GM18519 (cell line): ENCODE measurements around the gene RHOB.
"Not testable (repeated sequence)": the region's sequence is repeated elsewhere in the genome, so short reads cannot be mapped to it uniquely, and the experiment has no call there.

Experiments used
- ATAC-seq: cut with Tn5 transposase; IDR thresholded peaks from one replicate; pipeline ENCODE4 v1.9.1; 2021; ENCODE audit warnings: mild to moderate bottlenecking, moderate library complexity; ENCODE audit not compliant: unreplicated experiment, low FRiP score

RHOB gene

GRCh38 chr2:20446917-20447436 lies at the start of gene RHOB:
RHOB (plus strand) TSS chr2:20447074; CDS start chr2:20447466, 392 bp downstream.
- peak; percentile 98 for ATAC-seq

GRCh38 chr2:20397811-20398447 lies 48.9 kb upstream of the RHOB start:
- no peak for ATAC-seq

GRCh38 chr2:20398956-20399567 lies 47.8 kb upstream of the RHOB start:
- no peak for ATAC-seq

GRCh38 chr2:20400306-20400705 lies 46.6 kb upstream of the RHOB start:
- ATAC-seq: no peak

DNA sequence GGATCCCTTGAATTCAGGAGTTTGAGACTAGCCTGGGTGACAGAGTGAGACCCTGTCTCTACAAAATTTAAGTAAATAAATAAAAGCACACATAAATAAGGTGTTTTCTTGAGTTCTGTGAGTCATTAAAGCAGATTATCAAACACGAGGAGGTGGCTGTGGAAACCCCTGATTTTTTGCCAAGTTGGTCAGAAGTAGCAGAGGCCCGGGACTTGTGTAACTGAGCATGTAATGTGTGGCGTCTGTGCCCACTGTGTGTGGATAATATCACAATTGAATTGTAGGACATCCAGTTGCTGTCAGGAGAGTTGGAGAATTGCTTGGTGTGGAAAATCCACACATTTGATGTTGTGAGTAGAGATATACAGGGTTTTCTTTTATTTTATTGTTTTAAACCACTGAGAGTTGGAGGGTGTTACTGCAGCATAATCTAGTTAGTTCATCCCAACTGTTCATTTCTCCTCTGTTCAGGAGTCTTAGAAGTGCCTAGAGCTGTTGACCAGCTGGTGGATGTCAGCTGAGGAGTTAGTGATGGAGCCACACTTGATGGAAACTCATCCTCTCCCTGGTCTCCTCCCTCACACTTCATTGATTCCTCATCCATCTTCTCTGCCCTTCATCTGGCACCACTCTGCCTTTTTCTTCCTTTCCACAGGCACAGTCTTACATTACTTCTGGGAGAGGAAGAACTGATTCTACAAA lies 45.9 kb upstream of the RHOB start:
- ATAC-seq: no peak

- ATAC-seq: no peak
Observed at GRCh38 chr2:20401489-20401835, 45.4 kb upstream of the RHOB start.

DNA sequence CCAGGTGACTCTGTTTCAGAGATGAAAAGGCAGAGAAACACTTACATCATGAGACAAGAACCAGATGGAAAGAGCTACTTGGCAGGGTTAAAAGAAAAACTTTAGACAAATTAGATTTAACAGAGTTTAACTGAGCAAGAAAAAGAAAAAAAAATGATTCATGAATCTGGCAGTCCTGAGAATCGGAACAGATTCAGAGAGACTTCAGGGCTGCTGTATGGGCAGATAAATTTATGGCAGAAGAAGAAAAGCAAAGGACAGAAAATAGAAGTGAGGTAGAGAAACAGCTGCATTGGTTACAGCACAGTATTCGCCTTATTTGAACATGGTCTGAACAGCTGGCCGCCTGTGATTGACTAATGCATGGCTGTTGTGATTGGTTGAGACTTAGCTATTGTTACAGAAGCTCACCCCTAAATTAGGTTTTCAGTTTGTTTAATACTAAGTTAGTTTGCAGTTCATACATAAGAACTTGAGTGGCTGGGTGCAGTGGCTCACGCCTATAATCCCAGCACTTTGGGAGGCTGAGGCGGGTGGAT lies 43.0 kb upstream of the RHOB start:
- ATAC-seq: no peak

- ATAC-seq: no peak
Observed at GRCh38 chr2:20404950-20405349, 41.9 kb upstream of the RHOB start.

DNA sequence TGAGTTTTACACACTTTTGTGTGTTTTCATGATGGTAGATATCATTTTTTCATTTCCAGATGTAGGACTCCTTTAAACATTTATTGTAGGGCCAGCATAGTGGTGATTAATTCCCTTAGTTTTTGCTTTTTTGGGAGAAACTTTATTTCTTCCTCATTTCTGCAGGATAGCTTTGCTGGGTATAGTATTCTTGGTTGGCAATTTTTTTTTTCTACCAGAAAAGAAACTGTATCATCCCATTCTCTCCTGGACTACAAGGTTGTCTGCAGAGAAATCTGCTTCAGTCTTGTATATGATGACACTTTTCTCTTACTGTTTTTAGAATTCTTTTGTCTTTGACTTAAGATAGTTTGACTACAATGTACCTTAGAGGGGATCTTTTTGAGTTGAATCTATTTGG lies 37.8 kb upstream of the RHOB start:
- ATAC-seq: no peak

GRCh38 chr2:20410556-20411277 lies 36.2 kb upstream of the RHOB start:
- ATAC-seq: no peak

DNA sequence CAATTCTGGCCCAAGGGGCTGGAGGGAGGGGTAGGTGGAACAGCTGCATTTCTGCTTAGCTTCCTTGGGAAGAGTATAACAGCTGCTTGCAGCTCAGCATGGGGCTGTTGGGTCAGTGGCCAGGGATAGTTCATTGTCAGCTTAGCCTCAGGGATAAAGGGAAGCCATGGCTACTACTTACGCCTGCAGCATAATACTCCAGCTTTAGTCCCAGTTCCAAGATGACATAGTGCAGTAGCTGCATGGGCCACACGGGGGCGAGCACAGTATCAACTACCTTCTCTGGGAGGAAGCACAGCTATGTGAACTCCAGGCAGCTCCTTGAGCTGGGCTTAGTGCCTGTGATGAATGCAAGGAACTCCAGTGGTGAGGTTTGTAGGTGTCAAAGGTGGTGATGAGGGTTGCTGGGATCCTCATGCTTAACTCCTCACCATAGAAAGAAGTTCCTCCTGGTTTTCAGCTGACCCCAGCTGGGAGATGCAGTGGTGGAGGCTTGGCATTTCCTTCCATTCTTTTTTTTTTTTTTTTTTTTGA lies 35.4 kb upstream of the RHOB start:
- peak; percentile 98 for ATAC-seq

- no peak for ATAC-seq
Observed at GRCh38 chr2:20414806-20415205, 32.1 kb upstream of the RHOB start.

DNA sequence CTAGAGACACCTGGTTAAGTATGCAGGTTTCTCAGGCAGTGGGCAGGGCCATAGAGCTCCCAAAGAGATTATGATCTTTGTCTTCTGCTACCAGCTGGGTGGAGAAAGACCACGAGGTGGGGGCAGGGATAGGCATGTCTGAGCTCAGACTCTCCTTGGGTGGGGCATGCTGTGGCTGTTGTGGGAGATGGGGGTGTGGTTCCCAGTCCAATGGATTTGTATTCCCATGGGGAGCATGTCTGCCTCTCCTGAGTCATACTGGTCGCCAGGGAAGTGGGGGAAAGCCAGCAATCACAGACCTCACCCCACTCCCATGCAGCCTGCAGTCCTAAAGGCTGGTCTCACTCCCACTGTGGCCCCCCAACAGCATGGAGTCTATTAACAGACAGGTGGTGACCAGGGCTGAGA lies 31.4 kb upstream of the RHOB start:
- ATAC-seq: no peak

DNA sequence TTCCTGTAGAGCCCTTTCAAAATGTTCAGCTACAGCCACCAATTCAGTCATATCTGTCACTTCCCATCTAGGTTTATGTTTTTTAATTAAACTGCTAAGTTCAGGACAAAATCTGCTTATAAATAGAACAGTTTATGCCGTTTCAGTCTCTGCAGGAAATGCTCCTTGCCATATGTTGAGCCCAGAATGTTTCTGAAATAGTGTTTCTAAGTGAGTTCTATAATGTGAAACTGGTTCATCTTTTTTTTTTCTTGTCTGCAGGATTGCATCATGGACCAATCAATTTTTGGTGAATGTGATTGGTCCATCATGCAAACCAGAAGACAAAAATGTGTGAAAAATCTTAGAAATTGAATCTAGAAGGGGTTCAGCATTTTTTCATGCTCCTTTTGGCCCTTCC lies 30.2 kb upstream of the RHOB start:
- ATAC-seq: no peak

DNA sequence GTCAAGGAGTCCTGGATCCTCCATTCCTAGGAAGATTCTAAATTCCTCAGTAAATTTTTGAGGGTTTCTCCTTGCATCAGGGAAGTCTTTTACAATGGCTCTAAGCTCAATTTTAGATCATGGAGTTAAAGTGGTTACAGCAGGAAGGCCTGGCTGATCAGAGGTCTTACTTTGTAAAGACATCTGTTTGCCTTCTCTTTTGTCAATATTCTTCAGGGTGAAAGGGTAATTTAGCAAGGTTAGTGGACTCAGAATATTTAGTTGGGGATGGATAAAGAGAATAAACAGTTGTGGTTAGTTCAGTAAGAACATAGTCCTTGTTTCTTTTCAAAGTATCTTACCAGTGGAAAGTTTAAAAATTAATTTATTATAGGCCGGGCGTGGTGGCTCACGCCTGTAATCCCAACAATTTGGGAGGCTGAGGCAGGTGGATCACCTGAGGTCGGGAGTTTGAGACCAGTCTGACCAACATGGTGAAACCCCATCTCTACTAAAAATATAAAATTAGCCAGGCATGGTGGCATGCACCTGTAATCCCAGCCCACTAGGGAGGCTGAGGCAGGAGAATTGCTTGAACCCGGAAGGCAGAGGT lies 29.5 kb upstream of the RHOB start:
- not testable (repeated sequence) for ATAC-seq

GRCh38 chr2:20418519-20418918 lies 28.4 kb upstream of the RHOB start:
- ATAC-seq: no peak

DNA sequence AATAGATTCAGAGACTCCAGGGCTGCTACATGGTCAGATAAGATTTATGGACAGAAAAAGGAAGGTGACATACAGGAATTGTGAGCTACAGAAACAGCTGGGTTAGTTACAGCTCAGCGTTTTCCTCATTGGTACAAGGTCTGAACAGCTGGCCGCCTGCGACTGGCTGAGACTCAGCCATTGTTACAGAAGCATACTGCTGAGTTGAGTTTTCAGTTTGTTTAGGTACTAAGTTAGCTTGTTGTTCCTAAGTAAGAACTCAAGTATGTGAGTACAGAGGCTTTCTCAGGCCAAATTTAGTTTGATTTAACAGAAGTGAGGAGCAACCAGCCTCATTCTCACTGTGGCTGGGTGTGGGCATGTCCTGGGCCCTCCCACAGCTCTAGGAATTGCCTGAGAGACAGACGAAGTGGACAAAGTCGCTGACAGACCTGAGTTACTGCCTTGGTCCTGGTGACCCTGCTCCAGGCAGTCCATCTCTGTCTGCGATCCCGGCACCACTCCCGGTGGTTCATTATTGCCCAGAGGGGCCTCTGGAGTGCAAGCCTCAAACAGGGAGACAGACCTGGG lies 27.8 kb upstream of the RHOB start:
- no peak for ATAC-seq

GRCh38 chr2:20419752-20420151 lies 27.1 kb upstream of the RHOB start:
- no peak for ATAC-seq

GRCh38 chr2:20421336-20421987 lies 25.4 kb upstream of the RHOB start:
- ATAC-seq: no peak
